Activated CD8-positive, alpha-beta T cell treated with anti-CD3 and anti-CD28 coated beads for 36 hours (primary cell): ENCODE measurements around the gene PIK3R4. TPM values are rescaled to one million over a fixed set of nuclear protein-coding genes. Genes with fewer than 3 reads are reported as not detected.

ENCODE experiments used
- ATAC-seq: fragments of 200-7000 bp; cut with Tn5 transposase; one replicate; pipeline ENCODE4 v1.10.0; 2021; ENCODE audit warnings: mild to moderate bottlenecking, moderate library complexity
- CTCF ChIA-PET: fragments of 350-600 bp; sonication (Branson Sonifier 250); formaldehyde crosslinking; loops from one replicate; lab custom pipeline; 2021; ENCODE audit warnings: antibody characterized with exemption; lab: Charles Lee
- POLR2A ChIA-PET: fragments of 350-600 bp; sonication (Branson Sonifier 250); formaldehyde crosslinking; loops from one replicate; lab custom pipeline; 2021; ENCODE audit warnings: antibody characterized with exemption; lab: Charles Lee
- DNase-seq: peaks from one replicate; pipeline ENCODE4 v3.0.0-alpha.2; 2020
- H3K27ac Mint-ChIP-seq: one replicate; pipeline ENCODE4 v1.8.0; 2021; ENCODE audit warnings: mild to moderate bottlenecking, mixed read lengths
- H3K27me3 Mint-ChIP-seq: one replicate; pipeline ENCODE4 v1.8.0; 2021; ENCODE audit warnings: mixed read lengths
- H3K36me3 Mint-ChIP-seq: one replicate; pipeline ENCODE4 v1.8.0; 2021; ENCODE audit warnings: low read depth, mixed read lengths
- H3K4me1 Mint-ChIP-seq: one replicate; pipeline ENCODE4 v1.8.0; 2021; ENCODE audit warnings: low read depth, mixed read lengths
- H3K4me3 Mint-ChIP-seq: one replicate; pipeline ENCODE4 v1.8.0; 2021; ENCODE audit warnings: mild to moderate bottlenecking, moderate library complexity, mixed read lengths
- H3K9me3 Mint-ChIP-seq: one replicate; pipeline ENCODE4 v1.8.0; 2021; ENCODE audit warnings: mixed read lengths
- CTCF ChIP-seq: fragments of 200-600 bp; IDR thresholded peaks from one replicate; pipeline ENCODE4 v1.8.0; 2022; ENCODE audit warnings: antibody characterized with exemption, mild to moderate bottlenecking
- intact Hi-C: fragments of 100-400 bp; cut with micrococcal nuclease; formaldehyde crosslinking; loops from one replicate; pipeline ENCODE4 v1.10.0; 2022
- total RNA-seq, 2 experiments: library from RNA; stranded (reverse); gene quantifications; one replicate each; pipeline ENCODE4 v1.2.3, GENCODE V29; 2021

The PIK3R4 gene
- total RNA-seq, 2 experiments from 2014 or later, result 27.4 to 28.4 TPM

GRCh38 chr3:130688015-130688688 is 58.5 kb downstream of the PIK3R4 start:
- H3K36me3 Mint-ChIP-seq, result peaks cover 39% of the 10 kb centered on the region

GRCh38 chr3:130687327-130687726 is 59.3 kb downstream of the PIK3R4 start:
- DNase-seq (no peak), ATAC-seq (no peak)
- Mint-ChIP-seq H3K9me3 (no peaks in the 10 kb centered on the region), H3K27me3 (no peaks in the 10 kb centered on the region), H3K36me3 (peaks cover 41% of the 10 kb centered on the region), H3K4me3 (no peak overlapping the region), H3K4me1 (no peaks in the 10 kb centered on the region), H3K27ac (no peak overlapping the region)
- ChIA-PET POLR2A (no interaction called here), CTCF (interaction anchor here (0.9 kb wide), 1 partner anchor 73 kb away, joined by 3 read pairs; no protein-coding TSS in a partner anchor)
- intact Hi-C loops, result no loop called here
- TF ChIP-seq CTCF, result no peak

More at GRCh38 chr3:130688015-130688688, 58.5 kb downstream of the PIK3R4 start:
- no peak for TF ChIP-seq CTCF
- H3K4me3 Mint-ChIP-seq, result no peak overlapping the region
- CTCF ChIA-PET, result interaction anchor here (1.6 kb wide), 1 partner anchor 8 kb away, joined by 5 read pairs; no protein-coding TSS in a partner anchor
- POLR2A ChIA-PET, result interaction anchor here (0.5 kb wide), 1 partner anchor 14 kb away, joined by 3 read pairs; no protein-coding TSS in a partner anchor
- no peaks in the 10 kb centered on the region for H3K4me1 Mint-ChIP-seq
- no peak overlapping the region for H3K27ac Mint-ChIP-seq
- DNase-seq (no peak), ATAC-seq (no peak)
- intact Hi-C loops, result no loop called here
- H3K27me3 Mint-ChIP-seq, result no peaks in the 10 kb centered on the region
- no peaks in the 10 kb centered on the region for H3K9me3 Mint-ChIP-seq

DNA sequence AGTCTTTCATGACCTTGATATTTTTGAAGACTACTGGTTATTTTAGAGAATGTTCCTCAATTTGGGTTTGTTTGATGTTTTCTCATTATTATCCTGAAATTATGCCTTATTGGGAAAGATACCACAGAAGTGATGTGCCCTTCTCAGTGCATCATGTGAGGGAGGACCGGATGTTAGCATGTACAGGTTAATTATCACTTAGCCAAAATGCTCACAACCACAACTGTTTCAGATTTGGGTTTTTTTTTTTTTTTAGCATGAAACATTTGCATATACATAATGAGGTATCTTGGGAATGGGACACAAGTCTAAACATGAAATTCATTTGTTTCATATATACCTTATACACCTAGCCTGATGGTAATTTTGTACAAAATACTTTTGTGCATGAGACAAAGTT is 59.8 kb downstream of the PIK3R4 start:
- TF ChIP-seq CTCF, result no peak
- H3K36me3 Mint-ChIP-seq, result peaks cover 42% of the 10 kb centered on the region
- intact Hi-C loops, result no loop called here
- no peak overlapping the region for H3K27ac Mint-ChIP-seq
- H3K4me3 Mint-ChIP-seq, result no peak overlapping the region
- ChIA-PET POLR2A (no interaction called here), CTCF (interaction anchor here (0.9 kb wide), 1 partner anchor 73 kb away, joined by 3 read pairs; no protein-coding TSS in a partner anchor)
- DNase-seq, result no peak
- no peaks in the 10 kb centered on the region for H3K9me3 Mint-ChIP-seq
- no peaks in the 10 kb centered on the region for H3K27me3 Mint-ChIP-seq
- no peak for ATAC-seq
- no peaks in the 10 kb centered on the region for H3K4me1 Mint-ChIP-seq

- DNase-seq (no peak), ATAC-seq (no peak)
- intact Hi-C loops, result no loop called here
- ChIA-PET POLR2A (no interaction called here), CTCF (no interaction called here)
- Mint-ChIP-seq H3K36me3 (peaks cover 34% of the 10 kb centered on the region), H3K4me3 (no peak overlapping the region), H3K27ac (no peak overlapping the region), H3K27me3 (no peaks in the 10 kb centered on the region), H3K4me1 (no peaks in the 10 kb centered on the region), H3K9me3 (no peaks in the 10 kb centered on the region)
- no peak for TF ChIP-seq CTCF
These were observed 64.5 kb downstream of the PIK3R4 start for GRCh38 chr3:130682131-130682530.

GRCh38 chr3:130679218-130679617 is 67.4 kb downstream of the PIK3R4 start:
- DNase-seq, result no peak
- H3K4me1 Mint-ChIP-seq, result no peaks in the 10 kb centered on the region
- H3K27me3 Mint-ChIP-seq, result no peaks in the 10 kb centered on the region
- CTCF ChIA-PET, result no interaction called here
- H3K4me3 Mint-ChIP-seq, result no peak overlapping the region
- ATAC-seq, result no peak
- POLR2A ChIA-PET, result no interaction called here
- no peaks in the 10 kb centered on the region for H3K9me3 Mint-ChIP-seq
- no peak overlapping the region for H3K27ac Mint-ChIP-seq
- intact Hi-C loops, result no loop called here
- no peak for TF ChIP-seq CTCF
- peaks cover 37% of the 10 kb centered on the region for H3K36me3 Mint-ChIP-seq
